AG04449 (cell line): ENCODE results near the gene NOD2.

Experiments
- CTCF ChIA-PET: fragments of 350-600 bp; formaldehyde crosslinking; extraction: SDS; loops from one replicate; lab custom pipeline; 2021; ENCODE audit warnings: antibody characterized with exemption; lab: Yijun Ruan, JAX
- POLR2A ChIA-PET: fragments of 400-600, 350-600 bp; formaldehyde crosslinking; extraction: SDS; loops from one replicate; lab custom pipeline; 2020; ENCODE audit warnings: antibody characterized with exemption, inconsistent platforms; lab: Yijun Ruan, JAX
- DNase-seq: peaks from one replicate; pipeline ENCODE4 v3.0.0-alpha.2; 2010; ENCODE audit warnings: low read depth, low spot score
- H3K4me3 ChIP-seq: 2 replicates; pipeline ENCODE4 v1.5.1; 2011; ENCODE audit warnings: low read depth, mild to moderate bottlenecking, control low read depth, low read length
- CTCF ChIP-seq: IDR thresholded peaks from one replicate; pipeline ENCODE4 v1.5.1; 2011; ENCODE audit warnings: mild to moderate bottlenecking, moderate library complexity, low read length, control low read depth, inconsistent platforms; ENCODE audit not compliant: insufficient read depth; ENCODE audit errors: missing control alignments

Gene NOD2

DNA sequence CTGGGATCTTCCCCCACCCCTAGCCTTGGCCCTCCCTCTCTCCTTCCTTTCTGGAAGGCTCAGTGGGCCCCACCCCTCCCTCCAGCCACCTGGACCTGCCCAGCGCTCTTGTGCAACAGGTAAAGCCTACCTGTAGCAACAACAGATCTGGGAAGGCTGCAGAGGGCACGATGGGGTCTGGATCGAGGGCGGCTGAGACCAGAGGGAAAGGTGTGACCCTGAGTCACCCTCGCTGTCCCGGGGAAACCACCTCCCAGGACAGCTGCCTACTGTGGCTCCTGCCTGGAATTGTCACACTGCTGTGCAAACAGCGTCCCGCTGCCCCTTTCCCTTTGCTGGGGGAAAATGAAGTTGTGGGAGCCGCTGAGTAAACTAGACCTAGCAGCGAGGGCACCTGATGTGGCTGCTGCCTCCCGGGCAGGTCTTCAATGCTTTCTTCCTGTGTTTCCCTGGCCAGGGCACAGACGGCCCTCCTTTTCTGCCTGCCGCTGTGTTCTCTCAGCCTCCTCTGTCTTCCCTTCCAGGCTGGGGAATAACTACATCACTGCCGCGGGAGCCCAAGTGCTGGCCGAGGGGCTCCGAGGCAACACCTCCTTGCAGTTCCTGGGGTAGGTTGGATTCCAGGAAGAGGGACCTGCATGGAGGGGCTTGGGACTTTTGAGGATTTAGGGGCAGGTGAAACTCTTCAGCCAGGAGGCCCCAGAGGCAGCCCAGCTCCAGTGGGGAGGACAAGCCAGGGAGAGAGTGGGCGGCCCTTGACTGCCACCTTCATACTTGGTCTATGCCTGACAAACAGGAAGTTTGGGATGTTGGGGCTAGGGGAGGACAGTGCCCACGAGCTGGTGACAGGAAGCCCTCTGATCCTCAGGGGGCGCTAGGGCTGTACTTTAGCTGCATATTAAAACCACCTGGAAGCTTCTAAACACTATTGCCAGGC, 26.3 kb downstream of the NOD2 start:
- DNase-seq: no peak
- no peak overlapping the region for H3K4me3 ChIP-seq
- TF ChIP-seq CTCF: no peak
- ChIA-PET CTCF (interaction anchor here (1.0 to 1.7 kb wide), 3 partner anchors 13 to 55 kb away, joined by 3 to 8 read pairs (median 4); no protein-coding TSS in a partner anchor), POLR2A (no interaction called here)

DNA sequence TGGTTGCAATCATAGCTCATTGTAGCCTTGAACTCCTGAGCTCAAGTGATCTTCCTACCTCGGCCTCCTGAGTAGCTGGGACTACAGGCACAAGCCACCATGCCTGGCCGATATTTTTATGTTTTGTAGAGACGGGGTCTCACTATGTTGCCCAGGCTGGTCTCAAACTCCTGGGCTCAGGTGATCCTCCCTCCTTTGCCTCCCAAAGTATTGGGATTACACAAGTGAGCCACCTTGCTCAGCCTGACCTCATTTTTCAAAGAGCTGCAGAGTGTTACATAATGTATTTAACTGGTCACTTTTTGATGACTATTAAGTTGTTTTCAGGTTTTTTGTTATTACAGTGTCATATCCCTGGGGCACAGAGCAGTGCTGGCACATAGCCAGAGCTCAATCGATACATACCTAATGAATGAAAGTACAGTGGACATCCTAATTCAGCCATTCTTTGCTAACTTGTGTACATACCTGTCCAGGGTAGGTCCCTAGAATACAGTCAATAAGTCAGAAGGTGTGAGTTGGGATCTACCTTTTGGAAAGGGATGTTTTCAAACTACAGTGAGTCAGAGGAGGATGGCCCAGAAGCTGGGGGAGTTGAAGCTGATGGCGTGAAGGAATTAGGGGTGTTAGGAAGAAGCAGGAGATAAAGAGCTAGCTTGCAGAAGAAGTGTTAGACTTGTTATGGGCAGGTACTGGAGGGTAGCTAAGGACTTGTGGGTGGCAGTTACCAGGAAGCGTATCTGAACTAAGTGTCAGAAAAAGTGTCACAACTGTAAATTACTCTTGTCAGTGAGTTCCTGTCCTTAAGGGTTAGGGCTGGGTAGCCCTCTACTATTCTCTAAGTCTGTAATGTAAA, 28.4 kb downstream of the NOD2 start:
- POLR2A ChIA-PET: no interaction called here
- no peak for TF ChIP-seq CTCF
- DNase-seq: no peak
- H3K4me3 ChIP-seq: no peak overlapping the region
- CTCF ChIA-PET: interaction anchor here (1.7 kb wide), 1 partner anchor 11 kb away, joined by 4 read pairs; no protein-coding TSS in a partner anchor

DNA sequence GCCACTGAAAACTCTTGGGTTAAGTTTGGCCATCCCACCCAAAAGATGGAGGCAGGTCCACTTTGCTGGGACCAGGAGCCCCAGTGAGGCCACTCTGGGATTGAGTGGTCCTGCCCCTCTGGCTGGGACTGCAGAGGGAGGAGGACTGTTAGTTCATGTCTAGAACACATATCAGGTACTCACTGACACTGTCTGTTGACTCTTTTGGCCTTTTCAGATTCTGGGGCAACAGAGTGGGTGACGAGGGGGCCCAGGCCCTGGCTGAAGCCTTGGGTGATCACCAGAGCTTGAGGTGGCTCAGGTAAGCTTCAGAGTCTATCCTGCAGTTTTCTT, 29.0 kb downstream of the NOD2 start:
- ChIA-PET POLR2A (no interaction called here), CTCF (interaction anchor here (1.7 kb wide), 1 partner anchor 11 kb away, joined by 4 read pairs; no protein-coding TSS in a partner anchor)
- no peak overlapping the region for H3K4me3 ChIP-seq

DNA sequence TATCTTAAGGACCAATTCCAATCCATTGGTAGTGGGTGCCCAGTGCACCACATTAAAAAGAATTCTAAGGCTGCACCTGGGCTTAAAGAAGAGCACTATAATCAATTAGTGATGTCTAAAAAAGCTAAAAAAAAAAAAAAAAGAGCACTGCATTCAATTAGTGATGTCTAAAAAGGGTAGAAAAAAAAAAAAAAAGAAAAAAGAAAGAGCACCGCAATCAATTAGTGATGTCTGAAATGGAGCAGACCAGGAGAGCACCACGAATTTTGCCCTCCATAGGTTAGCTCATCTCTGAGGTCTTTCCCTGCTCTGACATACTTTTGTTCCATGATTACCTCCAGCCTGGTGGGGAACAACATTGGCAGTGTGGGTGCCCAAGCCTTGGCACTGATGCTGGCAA, 29.6 kb downstream of the NOD2 start:
- H3K4me3 ChIP-seq: no peak overlapping the region
- DNase-seq: no peak
- ChIA-PET CTCF (interaction anchor here (1.7 kb wide), 1 partner anchor 12 kb away, joined by 4 read pairs; no protein-coding TSS in a partner anchor), POLR2A (no interaction called here)
- no peak for TF ChIP-seq CTCF

More for the DNA sequence above, 29.0 kb downstream of the NOD2 start:
- TF ChIP-seq CTCF: no peak
- no peak for DNase-seq

- no peak overlapping the region for H3K4me3 ChIP-seq
- no peak for TF ChIP-seq CTCF
- ChIA-PET CTCF (interaction anchor here (1.4 kb wide), 1 partner anchor 59 kb away, joined by 5 read pairs; no protein-coding TSS in a partner anchor), POLR2A (no interaction called here)
- DNase-seq: no peak
These were observed 30.9 kb downstream of the NOD2 start for GRCh38 chr16:50724306-50724705.
